MM.1S (cell line): ENCODE measurements around the gene KRT32.

Experiments
- CTCF ChIP-seq: fragments of 300-600 bp; sonication (generic); IDR thresholded peaks from 2 replicates; pipeline ENCODE4 v1.5.1; 2016; ENCODE audit warnings: antibody characterized with exemption, low read length, mixed read lengths
- EZH2 ChIP-seq: fragments of 300-600 bp; sonication (generic); optimal IDR thresholded peaks from 2 replicates; pipeline ENCODE3; 2017; ENCODE audit warnings: low read depth, mild to moderate bottlenecking, antibody characterized with exemption, low read length, mixed read lengths

- TF ChIP-seq CTCF (no peak), EZH2 (no peak)
These were observed 4.5 kb downstream of the KRT32 start for GRCh38 chr17:41462705-41463104.
